Dendritic cell treated with granulocyte-macrophage colony-stimulating factor and Interleukin-4, amounts not matched to agents 40 ng/mL and 50 ng/mL, for 4 days (primary cell): ENCODE data around the gene LEPROT.

Experiments
- H3K27ac Mint-ChIP-seq: one replicate; pipeline ENCODE4 v1.8.0; 2022; ENCODE audit warnings: mild to moderate bottlenecking, mixed read lengths
- H3K27me3 Mint-ChIP-seq: one replicate; pipeline ENCODE4 v1.8.0; 2022; ENCODE audit warnings: mild to moderate bottlenecking, mixed read lengths
- H3K36me3 Mint-ChIP-seq: one replicate; pipeline ENCODE4 v1.8.0; 2022; ENCODE audit warnings: low read depth, mixed read lengths
- H3K4me1 Mint-ChIP-seq: one replicate; pipeline ENCODE4 v1.8.0; 2022; ENCODE audit warnings: low read depth, mixed read lengths
- H3K4me3 Mint-ChIP-seq: one replicate; pipeline ENCODE4 v1.8.0; 2022; ENCODE audit warnings: mild to moderate bottlenecking, moderate library complexity, mixed read lengths
- H3K9me3 Mint-ChIP-seq: one replicate; pipeline ENCODE4 v1.8.0; 2022; ENCODE audit warnings: mixed read lengths
- intact Hi-C: fragments of 100-400 bp; cut with micrococcal nuclease; formaldehyde crosslinking; loops from one replicate; pipeline ENCODE4 v1.15.0; 2022

The LEPROT gene

GRCh38 chr1:65483993-65484754 is 63.7 kb downstream of the LEPROT start:
- no peak overlapping the region for H3K4me3 Mint-ChIP-seq
- no peaks in the 10 kb centered on the region for H3K36me3 Mint-ChIP-seq
- intact Hi-C loops = no loop called here
- no peaks in the 10 kb centered on the region for H3K27me3 Mint-ChIP-seq
- H3K4me1 Mint-ChIP-seq = no peaks in the 10 kb centered on the region
- H3K9me3 Mint-ChIP-seq = no peaks in the 10 kb centered on the region
- no peak overlapping the region for H3K27ac Mint-ChIP-seq
